Cortex of kidney (tissue), 1 donor: ENCODE data around the gene FSD2.
"Not testable (repeated sequence)": the region's sequence is repeated elsewhere in the genome, so short reads cannot be mapped to it uniquely, and the experiment has no call there.

Source experiments
- DNase-seq: peaks from one replicate; lab custom pipeline; 2025; lab: John Stamatoyannopoulos, UW

Gene FSD2

GRCh38 chr15:82737975-82738374 lies 67.9 kb downstream of the FSD2 start:
- DNase-seq, result no peak

DNA sequence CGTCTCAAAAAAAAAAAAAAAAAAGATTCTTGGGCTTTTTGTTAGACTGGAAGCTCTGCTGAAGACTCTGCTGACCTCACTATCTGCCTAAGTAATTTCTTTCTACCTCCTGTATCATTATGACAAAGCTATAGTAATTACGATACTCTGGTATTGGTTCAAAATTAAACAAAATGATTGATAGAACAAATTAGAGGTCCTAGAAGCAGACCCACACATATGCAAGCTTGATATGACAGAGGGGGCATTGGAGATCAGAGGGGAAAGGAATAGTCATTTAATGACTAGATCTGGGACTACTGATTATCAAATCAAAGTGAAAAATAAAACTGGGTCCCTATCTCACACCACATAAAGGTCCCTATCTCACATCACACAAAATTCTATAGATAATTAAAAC lies 74.3 kb downstream of the FSD2 start:
- DNase-seq, result no peak

GRCh38 chr15:82730022-82730530 lies 75.8 kb downstream of the FSD2 start:
- no peak for DNase-seq

DNA sequence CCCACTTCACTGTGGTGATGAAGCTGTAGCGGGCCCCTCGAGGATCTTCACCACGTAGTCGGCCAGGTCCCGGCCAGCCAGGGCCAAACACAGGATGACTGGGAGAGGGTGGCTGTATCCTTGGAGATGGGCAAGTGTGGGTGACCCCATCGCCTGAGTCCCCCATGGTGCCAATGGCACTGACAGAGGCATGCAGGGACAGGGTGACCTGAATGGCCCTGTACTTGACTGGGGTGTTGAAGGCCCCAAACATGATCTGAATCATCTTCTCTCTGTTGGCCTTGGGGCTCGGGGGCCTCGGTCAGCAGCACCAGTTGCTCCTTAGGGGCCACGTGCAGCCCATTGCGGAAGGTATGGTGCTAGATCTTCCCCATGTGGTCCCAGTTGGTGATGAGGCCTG lies 79.1 kb downstream of the FSD2 start:
- DNase-seq, result no peak

DNA sequence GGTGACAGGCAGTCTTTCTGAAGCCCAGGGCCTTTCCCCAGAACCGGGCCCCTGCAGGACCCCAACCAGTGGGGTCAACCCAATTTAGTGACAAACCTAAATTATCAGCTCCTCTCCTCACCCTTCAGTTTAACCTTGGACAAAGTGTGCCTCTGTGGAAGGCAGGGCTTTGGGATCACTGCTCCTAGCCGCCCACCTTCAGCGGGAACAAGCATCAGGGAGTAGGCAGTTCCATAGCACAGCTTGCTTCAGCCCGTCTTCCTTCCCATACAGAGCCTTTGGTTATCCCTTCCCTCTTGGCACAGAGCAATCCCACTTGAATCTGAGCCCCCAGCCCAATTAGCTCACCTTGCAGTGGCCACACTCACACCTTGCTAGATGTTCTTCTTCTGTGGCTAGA lies 90.9 kb downstream of the FSD2 start:
- no peak for DNase-seq

GRCh38 chr15:82714016-82714415 lies 91.9 kb downstream of the FSD2 start:
- DNase-seq, result no peak

DNA sequence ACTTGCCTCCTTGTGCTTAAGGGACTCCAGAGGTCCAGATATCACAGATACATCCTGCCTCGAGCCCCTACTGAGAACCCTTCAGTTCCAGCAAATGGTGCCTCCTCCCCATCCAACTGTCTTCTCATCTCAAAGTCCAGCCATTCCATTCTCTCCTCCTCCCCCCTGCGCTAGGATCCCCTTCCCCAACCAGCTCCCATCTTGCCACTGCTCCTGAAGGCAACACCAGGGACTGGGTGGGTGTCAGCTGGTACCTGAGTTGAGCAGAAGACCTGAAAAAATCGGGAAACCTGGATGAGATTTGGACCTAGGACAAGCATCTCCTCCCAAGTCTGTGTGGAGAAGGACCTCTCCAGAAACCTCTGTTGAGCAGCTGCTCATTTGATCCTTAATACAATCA lies 93.8 kb downstream of the FSD2 start:
- DNase-seq, result no peak

- no peak for DNase-seq
These were observed 94.9 kb downstream of the FSD2 start for GRCh38 chr15:82710926-82711490.

DNA sequence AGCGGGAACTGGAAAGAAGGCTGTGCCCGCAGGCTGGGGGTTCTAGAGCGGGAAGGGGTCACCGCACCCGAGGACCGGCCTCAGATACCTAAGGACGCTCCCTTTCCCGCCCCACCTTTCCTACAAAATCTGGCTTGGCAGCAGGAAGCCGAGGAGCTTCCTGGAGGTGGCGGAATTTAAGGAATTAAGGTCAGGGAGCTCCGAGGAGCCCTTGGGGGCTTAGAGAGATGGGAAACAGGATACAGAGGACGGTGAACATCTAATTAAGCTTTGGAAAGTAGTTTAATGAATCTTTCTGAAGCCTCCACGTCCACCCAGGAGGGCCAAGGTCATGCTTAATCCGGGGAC lies 95.7 kb downstream of the FSD2 start:
- no peak for DNase-seq

DNA sequence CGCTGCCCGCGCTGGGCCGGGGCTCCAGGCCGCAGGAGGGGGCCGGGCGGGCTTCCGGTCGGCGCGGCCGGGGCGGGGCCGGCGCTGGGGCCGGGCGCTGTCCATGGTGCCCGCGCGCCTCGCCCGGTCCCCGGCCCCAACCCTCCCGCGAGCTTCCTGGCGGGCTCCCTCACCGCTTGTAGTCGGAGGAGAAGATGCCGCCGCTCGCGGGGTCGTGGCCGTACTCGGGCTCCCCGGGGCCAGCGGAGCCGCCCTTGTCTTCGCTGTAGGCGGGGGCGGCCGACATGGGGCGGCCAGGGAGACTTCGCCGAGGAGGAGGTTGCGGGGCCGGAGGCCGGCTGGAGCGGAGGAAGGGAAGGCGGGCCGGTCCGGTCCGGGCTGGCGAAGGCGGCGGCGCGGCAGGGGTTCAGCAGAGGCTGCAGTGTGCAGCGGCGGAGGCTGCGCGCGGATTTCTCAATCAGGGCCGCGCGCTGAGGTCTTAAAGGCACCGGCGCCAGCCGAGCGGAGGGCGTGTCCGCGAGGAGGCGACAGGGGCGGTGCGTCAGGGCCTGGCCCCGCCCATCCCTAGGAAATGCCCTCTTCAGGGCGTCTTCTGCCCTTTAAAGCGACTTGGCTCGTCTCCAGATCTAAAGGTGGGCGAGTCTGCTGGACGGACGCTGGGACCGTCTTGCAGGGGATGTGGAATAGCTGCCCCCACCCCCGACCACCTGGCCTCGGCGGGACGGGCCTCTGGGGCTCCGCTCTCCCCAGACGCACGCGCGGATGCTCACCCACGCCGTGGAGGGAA lies 96.3 kb downstream of the FSD2 start, which contains the start of gene AP3B2:
Gene AP3B2, minus strand, starts transcription at position 455 of the 787 bp plus-strand sequence. Its CDS starts 169 bp downstream, at position 286.
- DNase-seq, result no peak

- no peak for DNase-seq
These were observed 96.8 kb downstream of the FSD2 start for GRCh38 chr15:82709081-82709420.

- DNase-seq, result not testable (repeated sequence)
These were observed 100.0 kb downstream of the FSD2 start for GRCh38 chr15:82705856-82706255.
